ENCODE measurements around the gene CSTPP1.
"Not testable (repeated sequence)": the region's sequence is repeated elsewhere in the genome, so short reads cannot be mapped to it uniquely, and the experiment has no call there.

Gene CSTPP1

DNA sequence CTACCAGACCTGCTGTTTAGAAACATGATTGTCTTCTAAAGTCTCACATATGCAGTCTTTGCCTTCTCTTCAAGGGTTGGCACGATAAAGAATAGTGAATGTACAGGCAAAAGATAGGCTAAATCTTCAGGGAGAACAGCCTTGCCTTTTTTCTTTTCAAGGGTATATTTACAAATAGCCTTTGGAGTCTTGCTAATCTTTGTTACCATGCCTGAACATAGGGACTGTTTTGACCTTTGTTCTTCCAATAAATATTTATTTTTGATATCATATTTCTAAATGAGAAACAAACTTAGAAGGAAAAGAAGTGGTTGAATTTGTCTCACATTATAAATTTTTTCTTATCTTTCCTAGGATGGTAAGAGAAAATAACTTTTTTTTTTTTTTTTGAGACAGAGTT is 12.7 kb downstream of the CSTPP1 start:
- DNase-seq: no peak
- no peak overlapping the region for H3K27ac ChIP-seq
- in situ Hi-C loops (cut with HindIII; ENCODE audit: low pct_ligation_motif_present, low sequenced_read_pairs): no loop called here
- H3K36me3 ChIP-seq (replicated peaks): no peaks in the 10 kb centered on the region
- H3K4me3 ChIP-seq (ENCODE audit: low read depth, low read length): no peak overlapping the region
- TF ChIP-seq, protein P1, sequence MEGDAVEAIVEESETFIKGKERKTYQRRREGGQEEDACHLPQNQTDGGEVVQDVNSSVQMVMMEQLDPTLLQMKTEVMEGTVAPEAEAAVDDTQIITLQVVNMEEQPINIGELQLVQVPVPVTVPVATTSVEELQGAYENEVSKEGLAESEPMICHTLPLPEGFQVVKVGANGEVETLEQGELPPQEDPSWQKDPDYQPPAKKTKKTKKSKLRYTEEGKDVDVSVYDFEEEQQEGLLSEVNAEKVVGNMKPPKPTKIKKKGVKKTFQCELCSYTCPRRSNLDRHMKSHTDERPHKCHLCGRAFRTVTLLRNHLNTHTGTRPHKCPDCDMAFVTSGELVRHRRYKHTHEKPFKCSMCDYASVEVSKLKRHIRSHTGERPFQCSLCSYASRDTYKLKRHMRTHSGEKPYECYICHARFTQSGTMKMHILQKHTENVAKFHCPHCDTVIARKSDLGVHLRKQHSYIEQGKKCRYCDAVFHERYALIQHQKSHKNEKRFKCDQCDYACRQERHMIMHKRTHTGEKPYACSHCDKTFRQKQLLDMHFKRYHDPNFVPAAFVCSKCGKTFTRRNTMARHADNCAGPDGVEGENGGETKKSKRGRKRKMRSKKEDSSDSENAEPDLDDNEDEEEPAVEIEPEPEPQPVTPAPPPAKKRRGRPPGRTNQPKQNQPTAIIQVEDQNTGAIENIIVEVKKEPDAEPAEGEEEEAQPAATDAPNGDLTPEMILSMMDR (IDR thresholded peaks at IDR 0.05; ENCODE audit: low read depth, low read length, missing control alignments): no peak
- no peaks in the 10 kb centered on the region for H3K27me3 ChIP-seq (replicated peaks)

DNA sequence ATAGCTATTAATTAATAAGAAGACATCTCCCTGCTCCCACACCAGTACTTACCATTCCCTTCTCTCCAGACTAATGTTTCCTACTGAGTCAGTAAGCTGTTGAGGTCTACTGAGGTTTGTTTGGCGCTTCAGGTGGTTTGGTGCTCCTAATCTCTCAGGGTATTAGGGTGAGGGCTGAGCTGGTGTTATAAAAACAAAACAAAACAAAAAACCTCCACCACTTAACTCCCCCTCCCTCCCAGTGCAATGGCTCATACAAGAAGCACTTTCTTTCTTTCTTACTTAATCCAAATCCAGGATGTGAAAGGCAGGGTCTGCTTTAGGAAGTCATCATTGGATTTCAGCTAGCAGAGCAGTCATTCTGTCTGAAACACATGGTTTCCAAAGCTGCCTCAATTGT is 15.3 kb downstream of the CSTPP1 start:
- no peaks in the 10 kb centered on the region for H3K36me3 ChIP-seq (replicated peaks)
- no peak for DNase-seq
- TF ChIP-seq, protein P1 (IDR thresholded peaks at IDR 0.05; ENCODE audit: low read depth, low read length, missing control alignments): no peak
- in situ Hi-C loops (cut with HindIII; ENCODE audit: low pct_ligation_motif_present, low sequenced_read_pairs): no loop called here
- no peaks in the 10 kb centered on the region for H3K27me3 ChIP-seq (replicated peaks)
- no peak overlapping the region for H3K4me3 ChIP-seq (ENCODE audit: low read depth, low read length)
- no peak overlapping the region for H3K27ac ChIP-seq

DNA sequence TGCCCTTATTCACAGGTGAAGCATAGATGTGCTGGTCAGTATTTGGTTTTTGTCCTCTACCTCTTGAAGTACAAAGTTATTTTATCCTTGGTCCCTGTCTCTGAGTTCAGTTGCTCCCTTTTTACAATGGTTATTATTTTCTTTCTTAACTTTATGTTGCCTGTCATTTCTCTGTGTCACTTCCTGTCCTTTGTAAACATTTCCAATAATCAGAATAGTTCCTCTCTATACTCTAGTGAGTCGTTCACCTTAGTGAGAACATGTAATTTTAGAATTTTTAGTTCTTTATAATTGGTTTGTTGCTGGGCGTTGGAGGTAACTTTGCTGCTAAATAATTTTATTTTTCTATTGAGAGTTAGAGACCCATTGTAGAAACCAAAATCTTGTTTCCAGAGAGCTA is 16.0 kb downstream of the CSTPP1 start:
- H3K27me3 ChIP-seq (replicated peaks): no peaks in the 10 kb centered on the region
- TF ChIP-seq, protein P1 (IDR thresholded peaks at IDR 0.05; ENCODE audit: low read depth, low read length, missing control alignments): no peak
- no peak overlapping the region for H3K27ac ChIP-seq
- in situ Hi-C loops (cut with HindIII; ENCODE audit: low pct_ligation_motif_present, low sequenced_read_pairs): no loop called here
- no peak for DNase-seq
- H3K4me3 ChIP-seq (ENCODE audit: low read depth, low read length): no peak overlapping the region
- H3K36me3 ChIP-seq (replicated peaks): no peaks in the 10 kb centered on the region

DNA sequence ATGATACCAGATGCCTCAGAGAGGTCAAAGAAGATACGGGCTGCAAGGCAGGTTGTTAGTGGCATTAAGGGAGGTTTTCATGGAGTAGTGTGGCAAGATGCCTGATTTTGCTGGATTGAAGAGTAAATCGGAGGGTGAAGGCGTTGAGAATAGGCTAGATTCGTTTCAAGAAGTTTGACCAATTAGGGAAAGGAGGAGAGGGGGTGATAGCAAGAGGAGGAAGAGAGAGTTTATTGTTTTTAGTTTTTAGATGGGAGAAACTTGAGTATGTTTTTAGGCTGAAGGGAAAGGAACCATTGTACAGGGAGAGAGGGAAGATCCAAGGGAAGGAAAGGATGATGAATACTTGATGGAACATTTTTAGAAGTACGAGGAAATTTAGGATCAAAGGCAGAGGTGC is 16.5 kb downstream of the CSTPP1 start:
- TF ChIP-seq, protein P1 (IDR thresholded peaks at IDR 0.05; ENCODE audit: low read depth, low read length, missing control alignments): no peak
- DNase-seq: no peak
- no peak overlapping the region for H3K4me3 ChIP-seq (ENCODE audit: low read depth, low read length)
- no peak overlapping the region for H3K27ac ChIP-seq
- in situ Hi-C loops (cut with HindIII; ENCODE audit: low pct_ligation_motif_present, low sequenced_read_pairs): no loop called here
- H3K27me3 ChIP-seq (replicated peaks): no peaks in the 10 kb centered on the region
- H3K36me3 ChIP-seq (replicated peaks): no peaks in the 10 kb centered on the region

DNA sequence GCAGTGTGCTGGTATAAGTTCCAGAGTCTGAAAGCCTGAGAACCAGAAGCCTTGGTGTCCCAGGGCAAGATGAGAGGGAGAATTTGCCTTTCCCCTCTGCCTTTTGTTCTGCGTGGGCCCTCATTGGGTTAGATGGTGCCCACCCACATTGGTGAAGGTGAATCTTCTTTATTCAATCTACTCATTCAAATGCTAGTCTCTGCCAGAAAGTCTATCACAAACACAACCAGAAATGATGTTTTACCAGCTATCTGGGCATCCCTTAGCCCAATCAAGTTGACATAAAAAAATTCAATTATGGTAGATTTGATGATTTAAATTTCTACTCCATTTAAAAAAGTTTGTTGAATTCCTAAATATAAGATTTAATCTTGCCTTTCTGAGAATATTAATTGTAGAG is 22.2 kb downstream of the CSTPP1 start:
- no peak overlapping the region for H3K27ac ChIP-seq
- in situ Hi-C loops (cut with HindIII; ENCODE audit: low pct_ligation_motif_present, low sequenced_read_pairs): no loop called here
- H3K27me3 ChIP-seq (replicated peaks): no peaks in the 10 kb centered on the region
- TF ChIP-seq, protein P1 (IDR thresholded peaks at IDR 0.05; ENCODE audit: low read depth, low read length, missing control alignments): no peak
- no peak overlapping the region for H3K4me3 ChIP-seq (ENCODE audit: low read depth, low read length)
- DNase-seq: no peak
- H3K36me3 ChIP-seq (replicated peaks): peaks cover 3% of the 10 kb centered on the region

DNA sequence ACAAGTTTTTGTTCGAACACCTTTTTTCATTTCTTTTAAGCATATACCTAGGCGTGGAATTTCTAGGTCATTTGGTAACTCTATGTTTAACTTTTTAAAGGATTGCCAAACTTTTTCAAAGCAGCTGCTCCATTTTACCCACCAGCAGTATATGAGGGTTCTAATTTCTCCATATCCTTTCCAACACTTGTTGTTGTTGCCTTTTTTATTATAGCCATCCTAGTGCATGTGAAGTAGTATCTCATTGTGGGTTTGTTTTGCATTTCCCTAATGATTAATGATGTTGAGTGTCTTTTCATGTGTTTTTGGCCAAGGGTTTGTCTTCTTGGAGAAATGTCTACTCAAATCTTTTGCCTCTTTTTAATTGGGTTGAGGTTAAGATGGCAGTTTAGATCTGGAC is 24.5 kb downstream of the CSTPP1 start:
- Histone ChIP-seq H3K4me3 (ENCODE audit: low read depth, low read length) (no peak overlapping the region), H3K36me3 (replicated peaks) (peaks cover 3% of the 10 kb centered on the region), H3K27ac (no peak overlapping the region), H3K27me3 (replicated peaks) (no peaks in the 10 kb centered on the region)
- in situ Hi-C loops (cut with HindIII; ENCODE audit: low pct_ligation_motif_present, low sequenced_read_pairs): no loop called here
- TF ChIP-seq, protein P1 (IDR thresholded peaks at IDR 0.05; ENCODE audit: low read depth, low read length, missing control alignments): no peak
- no peak for DNase-seq

DNA sequence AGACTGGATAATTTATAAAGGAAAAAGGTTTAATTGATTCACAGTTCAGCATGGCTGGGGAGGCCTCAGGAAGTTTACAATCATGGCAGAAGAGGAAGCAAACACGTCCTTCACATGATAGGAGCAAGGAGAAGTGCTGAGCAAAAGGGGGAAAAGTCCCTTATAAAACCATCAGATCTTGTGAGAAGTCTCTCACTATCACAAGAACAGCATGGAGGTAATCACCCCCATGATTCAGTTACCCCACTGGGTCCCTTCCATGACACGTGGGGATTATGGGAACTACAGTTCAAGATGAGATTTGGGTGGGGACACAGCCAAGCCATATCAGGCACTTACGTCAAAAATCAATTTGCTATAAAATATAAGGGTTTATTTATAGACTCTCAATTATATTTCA is 25.3 kb downstream of the CSTPP1 start:
- H3K27me3 ChIP-seq (replicated peaks); H3K27ac ChIP-seq; H3K36me3 ChIP-seq (replicated peaks); DNase-seq; H3K4me3 ChIP-seq (ENCODE audit: low read depth, low read length); in situ Hi-C loops (cut with HindIII; ENCODE audit: low pct_ligation_motif_present, low sequenced_read_pairs): not testable (repeated sequence)

All from brain microvascular endothelial cell (primary cell).